Mucosa of descending colon (tissue), 3 donors: ENCODE measurements around the gene CNTLN. TPM values are rescaled to one million over a fixed set of nuclear protein-coding genes. Genes with fewer than 3 reads are reported as not detected.

Experiments used
- ATAC-seq: fragments of 200-7000 bp; cut with Tn5 transposase; one replicate; pipeline ENCODE4 v1.9.1; 2020; ENCODE audit warnings: mild to moderate bottlenecking, moderate library complexity
- DNase-seq, 3 donors: peaks; one replicate each; pipeline ENCODE4 v3.0.0-alpha.2; 2020
- H3K36me3 ChIP-seq: fragments of 200-600 bp; one replicate; pipeline ENCODE4 v1.8.0; 2021; ENCODE audit warnings: low read depth, mild to moderate bottlenecking
- H3K4me1 ChIP-seq: fragments of 200-600 bp; one replicate; pipeline ENCODE4 v1.8.0; 2021; ENCODE audit warnings: low read depth, mild to moderate bottlenecking
- H3K4me3 ChIP-seq: fragments of 200-600 bp; one replicate; pipeline ENCODE4 v1.8.0; 2021; ENCODE audit warnings: mild to moderate bottlenecking
- H3K9me3 ChIP-seq: fragments of 200-600 bp; one replicate; pipeline ENCODE4 v1.8.0; 2021; ENCODE audit warnings: mild to moderate bottlenecking
- CTCF ChIP-seq: fragments of 200-600 bp; IDR thresholded peaks from one replicate; pipeline ENCODE4 v1.8.0; 2022; ENCODE audit warnings: antibody characterized with exemption, mild to moderate bottlenecking
- intact Hi-C, 2 donors: fragments of 100-400 bp; cut with DNase I in 1 of 2; cut with micrococcal nuclease in 1 of 2; formaldehyde crosslinking; loops; one replicate each; pipeline versions ENCODE4 v1.11.0 to v1.11.1; 2022; cut with DNase I, micrococcal nuclease
- total RNA-seq, 3 donors: library from RNA; stranded (reverse); fragmentation: NEBNext Ultra II Directional in 2 of 3; extraction: Animal tissue kit (Norgen Biotek cat#: 25700) in 2 of 3; gene quantifications; one replicate each; pipeline versions ENCODE4 v1.2.1 to v1.2.4, GENCODE V29; 2021 to 2023
- donor health status: DM: no; HTN: no; CAD: no; lungs with moderate emphysema.
- donor health status: DM: no; HTN: no; CAD: no.
- donor health status: DM: no; HTN: yes; CAD: no.

CNTLN gene
- total RNA-seq, 3 donors from 2014 or later: 1.5 to 9.8 (median 4.1) TPM

DNA sequence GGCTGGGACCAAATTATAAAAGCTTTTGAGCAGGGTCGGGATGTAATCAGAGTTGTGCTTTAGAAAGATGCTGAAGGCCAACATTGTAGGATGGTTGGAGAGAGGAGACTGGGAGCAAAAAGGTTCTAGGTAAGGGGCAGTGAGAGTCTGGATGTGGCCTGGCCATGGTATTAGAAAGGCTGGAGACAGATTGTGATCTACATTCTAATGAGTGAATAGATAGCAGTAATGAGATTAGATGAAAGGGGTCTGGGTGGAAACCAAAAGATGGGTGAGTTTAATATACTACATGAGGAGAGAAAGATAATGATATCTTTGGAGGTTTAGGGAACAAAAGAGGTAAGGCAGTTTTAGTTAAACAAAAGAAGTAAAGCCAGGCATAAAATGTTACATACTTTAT is 355.3 kb downstream of the CNTLN start:
- Histone ChIP-seq H3K36me3 (no peaks in the 10 kb centered on the region), H3K9me3 (no peaks in the 10 kb centered on the region), H3K4me3 (no peak overlapping the region), H3K4me1 (no peaks in the 10 kb centered on the region)
- TF ChIP-seq CTCF: no peak
- DNase-seq (no peak), ATAC-seq (no peak)
- intact Hi-C loops: no loop called here

DNA sequence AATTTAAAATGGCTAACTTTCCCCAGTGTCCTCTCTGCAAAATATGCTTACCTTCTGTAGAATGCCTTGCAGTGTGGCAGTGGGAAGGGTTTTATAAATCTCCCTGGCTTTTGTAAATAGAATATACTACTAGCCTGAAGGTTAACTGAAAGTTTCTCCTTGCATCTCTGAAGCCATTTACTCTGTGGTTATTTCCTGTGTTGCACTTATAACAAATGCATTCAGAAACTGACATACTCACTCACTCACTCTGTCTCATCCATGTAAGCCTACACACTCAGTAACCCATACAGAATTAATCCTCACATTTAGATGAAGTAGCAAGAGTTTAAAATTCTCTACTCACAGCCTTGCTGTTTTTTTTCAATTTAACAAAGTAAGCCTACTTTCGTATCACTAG is 356.9 kb downstream of the CNTLN start:
- intact Hi-C loops: no loop called here
- no peak for ATAC-seq
- H3K9me3 ChIP-seq: no peaks in the 10 kb centered on the region
- H3K4me3 ChIP-seq: no peak overlapping the region
- no peak for DNase-seq
- no peaks in the 10 kb centered on the region for H3K36me3 ChIP-seq
- no peak for TF ChIP-seq CTCF
- H3K4me1 ChIP-seq: no peaks in the 10 kb centered on the region

DNA sequence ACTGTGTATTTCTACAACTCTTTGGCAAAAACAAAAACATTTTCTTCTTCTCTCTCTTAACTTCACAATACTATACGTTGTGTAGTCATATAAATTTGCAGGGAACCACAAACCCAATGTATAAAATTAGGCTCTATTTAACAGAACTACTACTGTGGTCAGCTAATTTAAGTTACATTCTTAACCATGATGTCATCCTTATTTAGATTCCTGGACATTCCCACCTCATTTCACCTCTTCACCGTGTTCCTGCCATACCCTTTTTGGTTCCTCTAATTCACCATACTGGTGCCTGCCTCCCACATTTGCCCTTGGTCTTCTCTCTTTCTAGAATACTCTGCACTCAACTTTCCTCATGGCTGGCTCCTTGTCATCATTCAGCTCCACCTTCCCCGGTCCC is 368.4 kb downstream of the CNTLN start:
- no peak for TF ChIP-seq CTCF
- Histone ChIP-seq H3K9me3 (no peaks in the 10 kb centered on the region), H3K4me1 (no peaks in the 10 kb centered on the region), H3K36me3 (no peaks in the 10 kb centered on the region), H3K4me3 (no peak overlapping the region)
- intact Hi-C loops: no loop called here
- DNase-seq (no peak), ATAC-seq (no peak)

DNA sequence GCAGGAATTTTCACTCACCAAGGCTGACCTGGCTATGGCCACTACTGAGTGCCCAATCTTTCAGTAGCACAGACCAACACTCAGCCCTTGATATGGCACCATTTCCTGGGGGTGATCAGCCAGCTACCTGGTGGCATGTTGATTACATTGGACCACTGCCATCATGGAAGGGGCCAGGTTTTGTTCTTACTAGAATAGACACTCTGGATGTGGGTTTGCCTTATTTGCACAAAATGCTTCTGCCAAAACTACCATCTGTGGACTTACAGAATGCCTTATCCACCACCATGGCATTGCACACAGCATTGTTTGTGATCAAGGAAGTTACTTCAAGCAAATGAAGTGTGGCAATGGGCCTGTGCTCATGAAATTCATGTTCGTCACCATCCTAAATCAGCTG is 374.3 kb downstream of the CNTLN start:
- DNase-seq (no peak), ATAC-seq (no peak)
- intact Hi-C loops: no loop called here
- H3K9me3 ChIP-seq: no peaks in the 10 kb centered on the region
- no peak for TF ChIP-seq CTCF
- H3K4me3 ChIP-seq: no peak overlapping the region
- H3K36me3 ChIP-seq: no peaks in the 10 kb centered on the region
- H3K4me1 ChIP-seq: no peaks in the 10 kb centered on the region

DNA sequence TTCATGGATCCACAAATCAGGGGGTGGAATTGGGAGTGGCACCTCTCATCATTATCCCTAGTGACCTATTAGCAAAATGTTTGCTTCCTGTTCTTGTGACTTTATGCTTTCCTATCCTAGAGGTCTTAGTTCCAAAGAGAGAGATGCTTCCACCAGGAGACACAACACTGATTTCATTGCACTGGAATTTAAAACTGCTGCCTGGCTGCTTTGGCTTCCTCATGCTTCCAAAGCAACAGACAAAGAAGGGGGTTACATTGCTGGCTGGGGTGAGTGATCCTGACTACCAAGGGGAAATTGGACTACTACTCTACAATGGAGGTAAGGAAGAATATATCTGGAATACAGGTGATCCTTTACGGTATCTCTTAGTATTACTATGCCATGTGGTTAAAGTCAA is 374.9 kb downstream of the CNTLN start:
- H3K36me3 ChIP-seq: no peaks in the 10 kb centered on the region
- no peaks in the 10 kb centered on the region for H3K9me3 ChIP-seq
- intact Hi-C loops: no loop called here
- no peak overlapping the region for H3K4me3 ChIP-seq
- DNase-seq: no peak
- H3K4me1 ChIP-seq: no peaks in the 10 kb centered on the region
- no peak for TF ChIP-seq CTCF
- no peak for ATAC-seq

DNA sequence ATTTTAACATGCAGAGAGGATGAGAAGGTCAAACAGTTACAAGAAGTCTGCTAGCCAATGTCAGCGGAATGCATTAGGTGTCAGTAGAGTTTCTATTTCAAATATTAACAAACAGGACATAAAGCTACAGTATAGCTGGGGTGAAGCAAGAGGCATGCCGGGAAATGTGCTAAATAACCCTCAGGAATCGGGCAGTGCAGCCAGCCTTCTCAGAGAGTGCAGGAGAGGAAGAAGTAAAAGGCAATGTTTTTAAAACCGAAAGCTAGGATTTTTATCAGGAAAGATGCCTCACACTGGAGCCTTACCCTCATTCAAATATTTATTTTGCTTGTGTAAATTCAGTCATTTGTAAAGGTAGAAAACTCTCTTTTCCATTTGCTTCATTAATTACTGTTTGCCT is 384.9 kb downstream of the CNTLN start:
- DNase-seq: no peak
- H3K9me3 ChIP-seq: no peaks in the 10 kb centered on the region
- no peak for TF ChIP-seq CTCF
- H3K4me3 ChIP-seq: no peak overlapping the region
- ATAC-seq: peak; percentile 31
- intact Hi-C loops: no loop called here
- no peaks in the 10 kb centered on the region for H3K4me1 ChIP-seq
- no peaks in the 10 kb centered on the region for H3K36me3 ChIP-seq
